GM19324 (cell line): ENCODE measurements around the gene LDB2.

Experiments
- ATAC-seq: cut with Tn5 transposase; IDR thresholded peaks from one replicate; pipeline ENCODE4 v1.9.1; 2021; ENCODE audit warnings: mild to moderate bottlenecking, moderate library complexity; ENCODE audit not compliant: unreplicated experiment, low FRiP score

LDB2 gene

DNA sequence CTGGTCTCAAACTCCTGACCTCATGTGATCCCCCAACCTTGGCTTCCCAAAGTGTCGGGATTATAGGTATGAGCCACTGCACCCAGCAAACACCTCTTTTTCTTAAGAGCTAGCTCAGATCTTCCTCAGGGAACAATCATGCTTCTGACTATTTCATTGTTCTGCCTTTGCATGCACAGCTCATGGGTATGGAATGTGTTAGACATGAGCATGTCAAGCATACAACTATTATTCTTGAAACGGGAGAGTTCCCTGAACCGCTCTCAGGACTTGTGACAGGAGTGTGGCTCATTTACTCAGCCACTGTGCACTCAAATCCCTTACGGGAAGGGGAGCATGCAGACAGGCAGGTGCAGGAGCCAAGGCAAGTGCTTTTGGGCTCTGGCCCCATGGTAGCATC is 440.5 kb downstream of the LDB2 start:
- no peak for ATAC-seq
